K562 (cell line): Measurements from ENCODE around the gene DNAJB1. TPM values are rescaled to one million over a fixed set of nuclear protein-coding genes. Genes with fewer than 3 reads are reported as not detected.

ENCODE experiments used
- CEBPB ChIP-seq: fragments of 450-650 bp; IDR thresholded peaks from 2 replicates; pipeline ENCODE4 v1.6.1; 2016; ENCODE audit warnings: missing genetic modification characterization, missing compliant biosample characterization
- ELF4 ChIP-seq: fragments of 450-650 bp; formaldehyde crosslinking; IDR thresholded peaks from 2 replicates; pipeline ENCODE4 v1.4.0; 2022; ENCODE audit warnings: missing genetic modification characterization
- JUNB ChIP-seq: fragments of 450-650 bp; formaldehyde crosslinking; conservative IDR thresholded peaks from 2 replicates; pipeline ENCODE4 v1.4.0; 2020; ENCODE audit warnings: mild to moderate bottlenecking
- MAFK ChIP-seq: IDR thresholded peaks from 2 replicates; pipeline ENCODE4 v1.6.1; 2011; ENCODE audit warnings: low read length, improper control_type of control experiment
- NBN ChIP-seq: fragments of 450-650 bp; IDR thresholded peaks from 2 replicates; pipeline ENCODE4 v1.6.1; 2016; ENCODE audit warnings: low read depth, mild to moderate bottlenecking
- PPARD ChIP-seq: fragments of 250-450 bp; sonication (Bioruptor Pico); IDR thresholded peaks from 2 replicates; pipeline ENCODE4 v1.8.0; 2022; ENCODE audit warnings: inconsistent platforms, mild to moderate bottlenecking, moderate library complexity
- SUPT5H ChIP-seq: fragments of 450-650 bp; IDR thresholded peaks from 2 replicates; pipeline ENCODE4 v1.6.1; 2016
- TCF7 ChIP-seq: sonication (generic); IDR thresholded peaks from 2 replicates; pipeline ENCODE4 v1.6.1; 2016; ENCODE audit warnings: antibody characterized with exemption, borderline replicate concordance
- ZNF507 ChIP-seq: conservative IDR thresholded peaks from 2 replicates; pipeline ENCODE4 v1.6.1; 2017; ENCODE audit warnings: missing genetic modification characterization, missing compliant biosample characterization
- ZNF584 ChIP-seq: fragments of 200-800 bp; sonication (Bioruptor generic); IDR thresholded peaks from 2 replicates; pipeline ENCODE4 v1.6.1; 2016; ENCODE audit warnings: low read depth, mild to moderate bottlenecking, missing genetic modification characterization, missing compliant biosample characterization
- polyA plus RNA-seq, 8 experiments: library from polyadenylated mRNA; depleted of rRNA in 4 of 8; stranded (reverse) in 5 of 8; unstranded in 3 of 8; fragments of >200 nt; fragmentation: Nextera tagmentation in 2 of 8; fragmentation: Illumina TruSeq in 1 of 8; extraction: Ambion mirVana in 2 of 8; extraction: Trizol in 1 of 8; gene quantifications; 2 replicates each; pipeline versions ENCODE4 v1.2.1 to v1.2.3, GENCODE V29; 2011 to 2014; ENCODE audit warnings: inconsistent platforms in 1 of 8, missing spikeins in 1 of 8
- total RNA-seq, 7 experiments: library from RNA; depleted of rRNA in 6 of 7; stranded (reverse); fragments of >200 nt in 6 of 7; fragmentation: Illumina TruSeq in 2 of 7; extraction: Trizol in 2 of 7; gene quantifications; 2 replicates each; pipeline versions ENCODE4 v1.2.1 to v1.2.3, GENCODE V29; 2011 to 2021; ENCODE audit warnings: low replicate concordance in 1 of 7
- TF ChIP-seq, protein P1 (sequence below): fragments of 450-650 bp; IDR thresholded peaks from 2 replicates; pipeline ENCODE4 v1.6.1; 2016; ENCODE audit warnings: low read depth
- TF ChIP-seq, protein P2 (sequence below): sonication (generic); formaldehyde crosslinking; IDR thresholded peaks from 2 replicates; pipeline ENCODE4 v1.8.1; 2023; ENCODE audit warnings: missing genetic modification reagents, mild to moderate bottlenecking, borderline replicate concordance
- TF ChIP-seq, protein P3 (sequence below): sonication (generic); formaldehyde crosslinking; IDR thresholded peaks from 2 replicates; pipeline ENCODE4 v1.8.1; 2023; ENCODE audit warnings: mild to moderate bottlenecking, missing genetic modification reagents

Gene DNAJB1
- total and polyA plus RNA-seq, 9 of the 15 experiments (the other 6 are each of a cell fraction or from before 2014, with no cell fraction given): 13.2 to 113 (median 62.1) TPM

DNA sequence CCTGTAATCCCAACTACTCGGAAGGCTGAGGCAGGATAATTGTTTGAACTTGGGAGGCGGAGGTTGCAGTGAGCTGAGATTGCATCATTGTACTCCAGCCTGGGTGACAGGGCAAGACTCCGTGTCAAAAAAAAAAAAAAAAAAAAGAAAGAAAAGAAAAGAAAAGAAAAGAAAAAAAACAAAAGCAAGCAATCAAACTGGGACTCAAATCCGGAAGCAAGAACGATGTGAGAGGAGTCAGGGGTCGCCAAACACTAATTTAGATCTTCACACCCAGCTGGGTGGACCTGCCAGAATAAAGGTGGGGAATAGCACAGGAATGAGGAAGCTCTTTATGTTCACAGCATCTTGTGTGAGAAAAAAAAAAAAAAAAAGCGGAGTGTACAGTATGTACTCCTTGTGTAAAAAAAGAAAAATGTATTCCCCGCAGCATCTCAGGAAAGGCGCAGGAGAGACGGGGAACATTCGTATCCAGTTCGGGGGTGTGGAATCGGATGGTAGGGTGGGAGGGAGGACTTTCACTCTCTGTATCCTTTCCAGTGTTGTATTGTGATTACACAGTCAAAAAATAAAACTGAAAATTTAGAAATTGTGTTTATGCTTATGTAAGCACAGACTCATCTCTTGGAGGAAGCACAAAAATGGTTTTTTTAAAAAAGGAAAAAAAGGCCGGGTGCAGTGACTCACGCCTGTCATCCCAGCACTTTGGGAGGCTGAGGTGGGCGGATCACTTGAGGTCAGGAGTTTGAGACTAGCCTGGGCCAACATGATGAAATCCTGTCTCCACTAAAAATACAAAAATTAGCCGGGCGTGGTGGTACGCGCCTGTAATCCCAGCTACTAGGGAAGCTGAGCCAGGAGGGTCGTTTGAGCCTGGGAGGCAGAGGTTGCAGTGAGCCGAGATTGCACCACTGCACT, 7.6 kb downstream of the DNAJB1 start (continued):
- TF ChIP-seq ZNF507 (tag): no peak
- TF ChIP-seq PPARD (CRISPR knock-in tag): no peak
- TF ChIP-seq SUPT5H: no peak
- TF ChIP-seq JUNB (CRISPR knock-in tag): no peak
- peak; percentile 54 for TF ChIP-seq NBN
- TF ChIP-seq ZNF584 (CRISPR knock-in tag): no peak
- peak; percentile 63 for TF ChIP-seq CEBPB (tag)
- TF ChIP-seq, protein P1, sequence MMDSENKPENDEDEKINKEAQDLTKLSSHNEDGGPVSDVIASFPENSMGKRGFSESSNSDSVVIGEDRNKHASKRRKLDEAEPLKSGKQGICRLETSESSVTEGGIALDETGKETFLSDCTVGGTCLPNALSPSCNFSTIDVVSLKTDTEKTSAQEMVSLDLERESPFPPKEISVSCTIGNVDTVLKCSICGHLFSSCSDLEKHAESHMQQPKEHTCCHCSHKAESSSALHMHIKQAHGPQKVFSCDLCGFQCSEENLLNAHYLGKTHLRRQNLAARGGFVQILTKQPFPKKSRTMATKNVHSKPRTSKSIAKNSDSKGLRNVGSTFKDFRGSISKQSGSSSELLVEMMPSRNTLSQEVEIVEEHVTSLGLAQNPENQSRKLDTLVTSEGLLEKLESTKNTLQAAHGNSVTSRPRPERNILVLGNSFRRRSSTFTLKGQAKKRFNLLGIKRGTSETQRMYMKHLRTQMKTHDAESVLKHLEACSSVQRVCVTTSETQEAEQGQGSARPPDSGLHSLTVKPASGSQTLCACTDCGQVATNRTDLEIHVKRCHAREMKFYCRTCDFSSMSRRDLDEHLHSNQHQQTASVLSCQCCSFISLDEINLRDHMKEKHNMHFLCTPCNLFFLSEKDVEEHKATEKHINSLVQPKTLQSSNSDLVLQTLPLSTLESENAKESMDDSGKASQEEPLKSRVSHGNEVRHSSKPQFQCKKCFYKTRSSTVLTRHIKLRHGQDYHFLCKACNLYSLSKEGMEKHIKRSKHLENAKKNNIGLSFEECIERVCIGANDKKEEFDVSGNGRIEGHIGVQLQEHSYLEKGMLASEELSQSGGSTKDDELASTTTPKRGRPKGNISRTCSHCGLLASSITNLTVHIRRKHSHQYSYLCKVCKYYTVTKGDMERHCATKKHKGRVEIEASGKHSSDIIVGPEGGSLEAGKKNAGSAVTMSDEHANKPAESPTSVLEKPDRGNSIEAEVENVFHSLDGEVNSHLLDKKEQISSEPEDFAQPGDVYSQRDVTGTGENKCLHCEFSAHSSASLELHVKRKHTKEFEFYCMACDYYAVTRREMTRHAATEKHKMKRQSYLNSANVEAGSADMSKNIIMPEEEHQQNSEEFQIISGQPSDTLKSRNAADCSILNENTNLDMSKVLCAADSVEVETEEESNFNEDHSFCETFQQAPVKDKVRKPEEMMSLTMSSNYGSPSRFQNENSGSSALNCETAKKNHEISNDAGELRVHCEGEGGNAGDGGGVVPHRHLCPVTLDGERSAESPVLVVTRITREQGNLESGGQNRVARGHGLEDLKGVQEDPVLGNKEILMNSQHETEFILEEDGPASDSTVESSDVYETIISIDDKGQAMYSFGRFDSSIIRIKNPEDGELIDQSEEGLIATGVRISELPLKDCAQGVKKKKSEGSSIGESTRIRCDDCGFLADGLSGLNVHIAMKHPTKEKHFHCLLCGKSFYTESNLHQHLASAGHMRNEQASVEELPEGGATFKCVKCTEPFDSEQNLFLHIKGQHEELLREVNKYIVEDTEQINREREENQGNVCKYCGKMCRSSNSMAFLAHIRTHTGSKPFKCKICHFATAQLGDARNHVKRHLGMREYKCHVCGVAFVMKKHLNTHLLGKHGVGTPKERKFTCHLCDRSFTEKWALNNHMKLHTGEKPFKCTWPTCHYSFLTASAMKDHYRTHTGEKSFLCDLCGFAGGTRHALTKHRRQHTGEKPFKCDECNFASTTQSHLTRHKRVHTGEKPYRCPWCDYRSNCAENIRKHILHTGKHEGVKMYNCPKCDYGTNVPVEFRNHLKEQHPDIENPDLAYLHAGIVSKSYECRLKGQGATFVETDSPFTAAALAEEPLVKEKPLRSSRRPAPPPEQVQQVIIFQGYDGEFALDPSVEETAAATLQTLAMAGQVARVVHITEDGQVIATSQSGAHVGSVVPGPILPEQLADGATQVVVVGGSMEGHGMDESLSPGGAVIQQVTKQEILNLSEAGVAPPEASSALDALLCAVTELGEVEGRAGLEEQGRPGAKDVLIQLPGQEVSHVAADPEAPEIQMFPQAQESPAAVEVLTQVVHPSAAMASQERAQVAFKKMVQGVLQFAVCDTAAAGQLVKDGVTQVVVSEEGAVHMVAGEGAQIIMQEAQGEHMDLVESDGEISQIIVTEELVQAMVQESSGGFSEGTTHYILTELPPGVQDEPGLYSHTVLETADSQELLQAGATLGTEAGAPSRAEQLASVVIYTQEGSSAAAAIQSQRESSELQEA: no peak
- TF ChIP-seq, protein P2, sequence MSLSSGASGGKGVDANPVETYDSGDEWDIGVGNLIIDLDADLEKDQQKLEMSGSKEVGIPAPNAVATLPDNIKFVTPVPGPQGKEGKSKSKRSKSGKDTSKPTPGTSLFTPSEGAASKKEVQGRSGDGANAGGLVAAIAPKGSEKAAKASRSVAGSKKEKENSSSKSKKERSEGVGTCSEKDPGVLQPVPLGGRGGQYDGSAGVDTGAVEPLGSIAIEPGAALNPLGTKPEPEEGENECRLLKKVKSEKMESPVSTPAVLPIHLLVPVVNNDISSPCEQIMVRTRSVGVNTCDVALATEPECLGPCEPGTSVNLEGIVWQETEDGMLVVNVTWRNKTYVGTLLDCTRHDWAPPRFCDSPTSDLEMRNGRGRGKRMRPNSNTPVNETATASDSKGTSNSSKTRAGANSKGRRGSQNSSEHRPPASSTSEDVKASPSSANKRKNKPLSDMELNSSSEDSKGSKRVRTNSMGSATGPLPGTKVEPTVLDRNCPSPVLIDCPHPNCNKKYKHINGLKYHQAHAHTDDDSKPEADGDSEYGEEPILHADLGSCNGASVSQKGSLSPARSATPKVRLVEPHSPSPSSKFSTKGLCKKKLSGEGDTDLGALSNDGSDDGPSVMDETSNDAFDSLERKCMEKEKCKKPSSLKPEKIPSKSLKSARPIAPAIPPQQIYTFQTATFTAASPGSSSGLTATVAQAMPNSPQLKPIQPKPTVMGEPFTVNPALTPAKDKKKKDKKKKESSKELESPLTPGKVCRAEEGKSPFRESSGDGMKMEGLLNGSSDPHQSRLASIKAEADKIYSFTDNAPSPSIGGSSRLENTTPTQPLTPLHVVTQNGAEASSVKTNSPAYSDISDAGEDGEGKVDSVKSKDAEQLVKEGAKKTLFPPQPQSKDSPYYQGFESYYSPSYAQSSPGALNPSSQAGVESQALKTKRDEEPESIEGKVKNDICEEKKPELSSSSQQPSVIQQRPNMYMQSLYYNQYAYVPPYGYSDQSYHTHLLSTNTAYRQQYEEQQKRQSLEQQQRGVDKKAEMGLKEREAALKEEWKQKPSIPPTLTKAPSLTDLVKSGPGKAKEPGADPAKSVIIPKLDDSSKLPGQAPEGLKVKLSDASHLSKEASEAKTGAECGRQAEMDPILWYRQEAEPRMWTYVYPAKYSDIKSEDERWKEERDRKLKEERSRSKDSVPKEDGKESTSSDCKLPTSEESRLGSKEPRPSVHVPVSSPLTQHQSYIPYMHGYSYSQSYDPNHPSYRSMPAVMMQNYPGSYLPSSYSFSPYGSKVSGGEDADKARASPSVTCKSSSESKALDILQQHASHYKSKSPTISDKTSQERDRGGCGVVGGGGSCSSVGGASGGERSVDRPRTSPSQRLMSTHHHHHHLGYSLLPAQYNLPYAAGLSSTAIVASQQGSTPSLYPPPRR (CRISPR knock-in tag): no peak
- peak; percentile 27; the same call in 1 of the 2 replicates for TF ChIP-seq MAFK
- TF ChIP-seq, protein P3, sequence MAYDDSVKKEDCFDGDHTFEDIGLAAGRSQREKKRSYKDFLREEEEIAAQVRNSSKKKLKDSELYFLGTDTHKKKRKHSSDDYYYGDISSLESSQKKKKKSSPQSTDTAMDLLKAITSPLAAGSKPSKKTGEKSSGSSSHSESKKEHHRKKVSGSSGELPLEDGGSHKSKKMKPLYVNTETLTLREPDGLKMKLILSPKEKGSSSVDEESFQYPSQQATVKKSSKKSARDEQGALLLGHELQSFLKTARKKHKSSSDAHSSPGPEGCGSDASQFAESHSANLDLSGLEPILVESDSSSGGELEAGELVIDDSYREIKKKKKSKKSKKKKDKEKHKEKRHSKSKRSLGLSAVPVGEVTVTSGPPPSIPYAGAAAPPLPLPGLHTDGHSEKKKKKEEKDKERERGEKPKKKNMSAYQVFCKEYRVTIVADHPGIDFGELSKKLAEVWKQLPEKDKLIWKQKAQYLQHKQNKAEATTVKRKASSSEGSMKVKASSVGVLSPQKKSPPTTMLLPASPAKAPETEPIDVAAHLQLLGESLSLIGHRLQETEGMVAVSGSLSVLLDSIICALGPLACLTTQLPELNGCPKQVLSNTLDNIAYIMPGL (CRISPR knock-in tag): no peak
- TF ChIP-seq TCF7: no peak
- TF ChIP-seq ELF4 (CRISPR knock-in tag): no peak
